Suppressor macrophage (primary cell): ENCODE measurements around the gene CELF6.
A peak's percentile ranks its signal among the peaks of the same experiment; 100 is the strongest.

Source experiments
- DNase-seq, 4 experiments: peaks; one replicate each; pipeline ENCODE4 v3.0.0-alpha.2; 2020 to 2022
- total RNA-seq, 17 experiments: gene quantifications; one replicate each; lab custom pipeline; 2026; ENCODE audit warnings: mixed read lengths in 6 of 17, inconsistent platforms in 3 of 17; lab: John Stamatoyannopoulos, UW

Gene CELF6
- total RNA-seq, result 0 to 0.33 (median 0) reads per million in 17 experiments

GRCh38 chr15:72319985-72320671 lies at the start of gene CELF6:
Gene CELF6 (minus strand): TSS chr15:72320157. CDS start chr15:72319874, 283 bp downstream.
- peak; percentile 83 to 93 (median 92) for DNase-seq

GRCh38 chr15:72368899-72369298 lies 48.9 kb upstream of the CELF6 start:
- peak; percentile 77 to 88 (median 84) for DNase-seq

- DNase-seq, result peak; percentile 43 to 72 (median 60)
Observed at GRCh38 chr15:72368325-72368724, 48.4 kb upstream of the CELF6 start.

- DNase-seq, result peak; percentile 70 to 84 (median 80)
Observed at GRCh38 chr15:72365844-72366243, 45.9 kb upstream of the CELF6 start.

- peak in 3 of 4 experiments; percentile 24 to 64 (median 52) for DNase-seq
Observed at GRCh38 chr15:72361176-72361575, 41.2 kb upstream of the CELF6 start.

- peak; percentile 88 to 95 (median 94) for DNase-seq
Observed at GRCh38 chr15:72358650-72359171, 38.8 kb upstream of the CELF6 start.

- DNase-seq, result no peak
Observed at GRCh38 chr15:72358121-72358520, 38.2 kb upstream of the CELF6 start.

- no peak for DNase-seq
Observed at GRCh38 chr15:72354496-72354895, 34.5 kb upstream of the CELF6 start.

- DNase-seq, result no peak
Observed at GRCh38 chr15:72353266-72353665, 33.3 kb upstream of the CELF6 start.

GRCh38 chr15:72345806-72346205 lies 25.8 kb upstream of the CELF6 start:
- DNase-seq, result no peak

GRCh38 chr15:72345280-72345679 lies 25.3 kb upstream of the CELF6 start:
- peak in 1 of 4 experiments; percentile 29 for DNase-seq

- DNase-seq, result no peak
Observed at GRCh38 chr15:72344602-72345001, 24.6 kb upstream of the CELF6 start.

- DNase-seq, result peak; percentile 38 to 72 (median 46)
Observed at GRCh38 chr15:72342385-72342784, 22.4 kb upstream of the CELF6 start.

GRCh38 chr15:72341361-72341760 lies 21.4 kb upstream of the CELF6 start:
- DNase-seq, result no peak

- DNase-seq, result peak in 3 of 4 experiments; percentile 40 to 59 (median 48)
Observed at GRCh38 chr15:72340366-72340765, 20.4 kb upstream of the CELF6 start.

GRCh38 chr15:72339777-72340177 lies 19.8 kb upstream of the CELF6 start:
- DNase-seq, result peak; percentile 75 to 92 (median 83)

GRCh38 chr15:72338617-72339321 lies 18.8 kb upstream of the CELF6 start:
- DNase-seq, result peak; percentile 65 to 87 (median 78)

- no peak for DNase-seq
Observed at GRCh38 chr15:72338148-72338547, 18.2 kb upstream of the CELF6 start.

GRCh38 chr15:72334842-72335241 lies 14.9 kb upstream of the CELF6 start:
- DNase-seq, result no peak

GRCh38 chr15:72331021-72331420 lies 11.1 kb upstream of the CELF6 start:
- DNase-seq, result no peak

GRCh38 chr15:72323752-72324151 lies 3.8 kb upstream of the CELF6 start:
- no peak for DNase-seq

GRCh38 chr15:72319360-72319984 lies 485 bp downstream of the CELF6 start:
- peak; percentile 69 to 89 (median 80) for DNase-seq

- no peak for DNase-seq
Observed at GRCh38 chr15:72318408-72318942, 1.5 kb downstream of the CELF6 start.
